Keratinocyte (primary cell): ENCODE measurements around the gene P3H2. TPM values are rescaled to one million over a fixed set of nuclear protein-coding genes. Genes with fewer than 3 reads are reported as not detected.

Experiments used
- DNase-seq: peaks from one replicate; pipeline ENCODE4 v3.0.0-alpha.2; 2011; ENCODE audit warnings: low read depth, missing footprints, low spot score
- FAIRE-seq: peaks from 2 replicates; lab custom pipeline; 2011; peaks lifted over from hg19 to GRCh38; lab: Jason Lieb, UNC
- H2AFZ ChIP-seq: 2 replicates; pipeline ENCODE4 v1.6.0; 2012; ENCODE audit warnings: low read length, control low read depth, inconsistent platforms; ENCODE audit not compliant: control insufficient read depth
- H3K27ac ChIP-seq: 2 replicates; pipeline ENCODE4 v1.5.1; 2011; ENCODE audit warnings: low read length; ENCODE audit not compliant: control insufficient read depth, insufficient read depth
- H3K27me3 ChIP-seq: 3 replicates; pipeline ENCODE4 v1.6.0; 2011; ENCODE audit warnings: low read length; ENCODE audit not compliant: control insufficient read depth, insufficient read depth; ENCODE audit errors: extremely low read depth
- H3K36me3 ChIP-seq, 2 experiments: 2 replicates in 1 of 2; 3 replicates in 1 of 2; pipeline ENCODE4 v1.5.1; 2011; ENCODE audit warnings: low read length in 2 of 2, mild to moderate bottlenecking in 1 of 2; ENCODE audit not compliant: control insufficient read depth in 2 of 2, insufficient read depth in 2 of 2; ENCODE audit errors: extremely low read depth in 1 of 2
- H3K4me1 ChIP-seq: 3 replicates; pipeline ENCODE4 v1.5.1; 2011; ENCODE audit warnings: low read length; ENCODE audit not compliant: control insufficient read depth, insufficient read depth; ENCODE audit errors: extremely low read depth
- H3K4me2 ChIP-seq: 3 replicates; pipeline ENCODE4 v1.6.0; 2011; ENCODE audit warnings: low read depth, low read length; ENCODE audit not compliant: control insufficient read depth, insufficient read depth; ENCODE audit errors: extremely low read depth
- H3K4me3 ChIP-seq, 3 experiments: fragments of 200-600 bp in 1 of 3; sonication (generic) in 1 of 3; 2 replicates in 2 of 3; 3 replicates in 1 of 3; pipeline ENCODE4 v1.5.1; 2011 to 2016; ENCODE audit warnings: low read length in 3 of 3, mild to moderate bottlenecking in 3 of 3, control low read depth in 2 of 3, inconsistent platforms in 1 of 3, low read depth in 1 of 3, mixed read lengths in 1 of 3, mixed run types in 1 of 3, moderate library complexity in 1 of 3; ENCODE audit not compliant: control insufficient read depth in 2 of 3, insufficient read depth in 2 of 3; ENCODE audit errors: extremely low read depth in 1 of 3
- H3K79me2 ChIP-seq: 2 replicates; pipeline ENCODE4 v1.6.0; 2012; ENCODE audit warnings: low read length; ENCODE audit not compliant: control insufficient read depth, insufficient read depth
- H3K9ac ChIP-seq: 3 replicates; pipeline ENCODE4 v1.6.0; 2011; ENCODE audit warnings: low read length; ENCODE audit not compliant: control insufficient read depth, insufficient read depth; ENCODE audit errors: extremely low read depth
- H3K9me1 ChIP-seq: 3 replicates; pipeline ENCODE4 v1.6.0; 2011; ENCODE audit warnings: low read length; ENCODE audit not compliant: control insufficient read depth, insufficient read depth; ENCODE audit errors: extremely low read depth
- H3K9me3 ChIP-seq: 2 replicates; pipeline ENCODE4 v1.5.1; 2012; ENCODE audit warnings: low read depth, low read length; ENCODE audit not compliant: control insufficient read depth
- H4K20me1 ChIP-seq: 3 replicates; pipeline ENCODE4 v1.6.0; 2011; ENCODE audit warnings: low read length; ENCODE audit not compliant: control insufficient read depth, insufficient read depth; ENCODE audit errors: extremely low read depth
- EZH2 ChIP-seq: IDR thresholded peaks from one replicate; pipeline ENCODE4 v1.6.1; 2012; ENCODE audit warnings: inconsistent platforms, mild to moderate bottlenecking, low read length, moderate library complexity
- dilution Hi-C: fragments of 300-500 bp; cut with MboI; formaldehyde crosslinking; loops from one replicate; pipeline ENCODE4 v1.7.0; 2020; ENCODE audit warnings: low sequenced_read_pairs; ENCODE audit not compliant: extremely low pct_ligation_motif_present
- polyA plus RNA-seq, 5 experiments: library from polyadenylated mRNA; depleted of rRNA in 3 of 5; stranded (reverse) in 3 of 5; stranded (forward) in 1 of 5; unstranded in 1 of 5; fragments of >200 nt; gene quantifications; 1 replicate in 1 of 5; 2 replicates in 3 of 5; 3 replicates in 1 of 5; pipeline versions ENCODE4 v1.2.1 to v1.2.3, GENCODE V29; 2011 to 2012; ENCODE audit warnings: missing spikeins in 2 of 5, low read depth in 1 of 5, low replicate concordance in 1 of 5
- TF ChIP-seq, protein P1 (sequence below), 3 experiments: IDR thresholded peaks in 1 of 3; conservative IDR thresholded peaks in 1 of 3; optimal IDR thresholded peaks in 1 of 3; 2 replicates in 2 of 3; 3 replicates in 1 of 3; pipeline versions ENCODE3 to v1.5.1; 2011; ENCODE audit warnings: low read length in 3 of 3, mild to moderate bottlenecking in 3 of 3, moderate library complexity in 2 of 3, control low read depth in 1 of 3, inconsistent platforms in 1 of 3; ENCODE audit not compliant: insufficient read depth in 2 of 3; ENCODE audit errors: extremely low read depth in 1 of 3

The P3H2 gene
- polyA plus RNA-seq, 1 donor (not counting 4 experiments of a cell fraction or from before 2014, with no cell fraction given): 115 TPM

GRCh38 chr3:190094160-190094718 is 26.5 kb downstream of the P3H2 start:
- H3K27me3 ChIP-seq: no peaks in the 10 kb centered on the region
- no peak overlapping the region for H2AFZ ChIP-seq
- no peaks in the 10 kb centered on the region for H4K20me1 ChIP-seq
- H3K27ac ChIP-seq: no peak overlapping the region
- H3K79me2 ChIP-seq: peaks cover 67% of the 10 kb centered on the region
- TF ChIP-seq, protein P1, sequence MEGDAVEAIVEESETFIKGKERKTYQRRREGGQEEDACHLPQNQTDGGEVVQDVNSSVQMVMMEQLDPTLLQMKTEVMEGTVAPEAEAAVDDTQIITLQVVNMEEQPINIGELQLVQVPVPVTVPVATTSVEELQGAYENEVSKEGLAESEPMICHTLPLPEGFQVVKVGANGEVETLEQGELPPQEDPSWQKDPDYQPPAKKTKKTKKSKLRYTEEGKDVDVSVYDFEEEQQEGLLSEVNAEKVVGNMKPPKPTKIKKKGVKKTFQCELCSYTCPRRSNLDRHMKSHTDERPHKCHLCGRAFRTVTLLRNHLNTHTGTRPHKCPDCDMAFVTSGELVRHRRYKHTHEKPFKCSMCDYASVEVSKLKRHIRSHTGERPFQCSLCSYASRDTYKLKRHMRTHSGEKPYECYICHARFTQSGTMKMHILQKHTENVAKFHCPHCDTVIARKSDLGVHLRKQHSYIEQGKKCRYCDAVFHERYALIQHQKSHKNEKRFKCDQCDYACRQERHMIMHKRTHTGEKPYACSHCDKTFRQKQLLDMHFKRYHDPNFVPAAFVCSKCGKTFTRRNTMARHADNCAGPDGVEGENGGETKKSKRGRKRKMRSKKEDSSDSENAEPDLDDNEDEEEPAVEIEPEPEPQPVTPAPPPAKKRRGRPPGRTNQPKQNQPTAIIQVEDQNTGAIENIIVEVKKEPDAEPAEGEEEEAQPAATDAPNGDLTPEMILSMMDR (optimal IDR thresholded peaks at IDR 0.05 in 1 of 3, IDR thresholded peaks at IDR 0.05 in 1 of 3, conservative IDR thresholded peaks at IDR 0.05 in 1 of 3; ENCODE audit: extremely low read depth in 1 of 3, insufficient read depth in 2 of 3, low read length in 3 of 3): no peak
- no peak for TF ChIP-seq EZH2
- no peaks in the 10 kb centered on the region for H3K36me3 ChIP-seq
- H3K4me1 ChIP-seq: peaks cover 34% of the 10 kb centered on the region
- DNase-seq: no peak
- H3K9ac ChIP-seq: no peak overlapping the region
- peak; percentile 62 for FAIRE-seq
- no peak overlapping the region for H3K4me3 ChIP-seq
- dilution Hi-C loops: no loop called here
- no peaks in the 10 kb centered on the region for H3K9me1 ChIP-seq
- no peaks in the 10 kb centered on the region for H3K9me3 ChIP-seq
- peak overlapping the region; percentile 45 for H3K4me2 ChIP-seq

DNA sequence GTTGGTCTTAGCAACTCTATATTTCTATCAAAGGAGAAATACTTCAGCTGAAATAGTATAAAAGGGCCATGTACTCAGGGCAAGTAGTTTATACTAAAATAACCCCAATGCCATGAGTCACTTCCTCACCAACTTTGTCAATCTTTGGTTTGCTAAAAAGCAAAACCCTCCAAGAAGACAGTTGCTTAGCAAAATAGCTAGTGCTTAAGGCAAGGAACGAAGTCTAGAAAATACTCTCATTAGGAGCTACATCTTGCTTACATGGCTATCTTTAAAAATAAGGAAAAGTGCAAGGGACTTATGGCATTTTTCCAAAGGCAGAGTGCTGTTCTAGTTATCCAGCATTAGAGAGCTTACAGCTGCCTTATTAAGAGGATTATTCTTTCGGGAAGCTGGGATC is 28.4 kb downstream of the P3H2 start:
- H4K20me1 ChIP-seq: no peaks in the 10 kb centered on the region
- peak; percentile 76 for FAIRE-seq

More for the DNA sequence above, 28.4 kb downstream of the P3H2 start:
- no peaks in the 10 kb centered on the region for H3K27me3 ChIP-seq
- dilution Hi-C loops: no loop called here
- H2AFZ ChIP-seq: no peak overlapping the region
- peak overlapping the region in 1 of 3 experiments; percentile 2 for H3K4me3 ChIP-seq
- peaks cover 62% of the 10 kb centered on the region for H3K79me2 ChIP-seq
- no peaks in the 10 kb centered on the region for H3K36me3 ChIP-seq
- H3K9ac ChIP-seq: no peak overlapping the region
- peak overlapping the region; percentile 45 for H3K4me2 ChIP-seq
- no peaks in the 10 kb centered on the region for H3K9me3 ChIP-seq
- no peak overlapping the region for H3K27ac ChIP-seq
- no peaks in the 10 kb centered on the region for H3K9me1 ChIP-seq
- no peak for DNase-seq
- H3K4me1 ChIP-seq: peaks cover 33% of the 10 kb centered on the region
- TF ChIP-seq, protein P1 (optimal IDR thresholded peaks at IDR 0.05 in 1 of 3, IDR thresholded peaks at IDR 0.05 in 1 of 3, conservative IDR thresholded peaks at IDR 0.05 in 1 of 3; ENCODE audit: extremely low read depth in 1 of 3, insufficient read depth in 2 of 3, low read length in 3 of 3): no peak
- TF ChIP-seq EZH2: no peak
